Fibroblast of villous mesenchyme (primary cell): ENCODE measurements around the gene TCF7L2. TPM values are rescaled to one million over a fixed set of nuclear protein-coding genes. Genes with fewer than 3 reads are reported as not detected.
A peak's percentile ranks its signal among the peaks of the same experiment; 100 is the strongest.

Experiments
- DNase-seq: peaks from one replicate; pipeline ENCODE4 v3.0.0-alpha.2; 2010; ENCODE audit warnings: low read depth
- H3K4me3 ChIP-seq: 2 replicates; pipeline ENCODE4 v1.5.1; 2011; ENCODE audit warnings: low read depth, mild to moderate bottlenecking, low read length
- CTCF ChIP-seq: IDR thresholded peaks from 2 replicates; pipeline ENCODE4 v1.5.1; 2012; ENCODE audit warnings: low read depth, mild to moderate bottlenecking, low read length; ENCODE audit not compliant: insufficient read depth
- total RNA-seq: library from RNA; depleted of rRNA; stranded (reverse); fragments of >200 nt; gene quantifications from 2 replicates; pipeline ENCODE4 v1.2.3, GENCODE V29; 2012

TCF7L2 gene
- total RNA-seq, 1 donor: 12.5 TPM

- DNase-seq: no peak
- no peak overlapping the region for H3K4me3 ChIP-seq
- no peak for TF ChIP-seq CTCF
Observed at GRCh38 chr10:113180401-113181154, 230.5 kb downstream of the TCF7L2 start.

GRCh38 chr10:113182154-113182553, 232.1 kb downstream of the TCF7L2 start:
- no peak for TF ChIP-seq CTCF
- no peak for DNase-seq
- no peak overlapping the region for H3K4me3 ChIP-seq

- no peak for DNase-seq
- no peak overlapping the region for H3K4me3 ChIP-seq
- no peak for TF ChIP-seq CTCF
Observed at GRCh38 chr10:113183573-113183972, 233.5 kb downstream of the TCF7L2 start.

GRCh38 chr10:113187063-113187777, 237.2 kb downstream of the TCF7L2 start:
- TF ChIP-seq CTCF: no peak
- H3K4me3 ChIP-seq: no peak overlapping the region
- DNase-seq: peak; percentile 36

- H3K4me3 ChIP-seq: no peak overlapping the region
- DNase-seq: peak; percentile 16
- TF ChIP-seq CTCF: no peak
Observed at GRCh38 chr10:113199459-113199858, 249.4 kb downstream of the TCF7L2 start.

GRCh38 chr10:113202011-113202410, 252.0 kb downstream of the TCF7L2 start:
- TF ChIP-seq CTCF: no peak
- H3K4me3 ChIP-seq: no peak overlapping the region
- DNase-seq: no peak

- no peak overlapping the region for H3K4me3 ChIP-seq
- TF ChIP-seq CTCF: no peak
- DNase-seq: no peak
Observed at GRCh38 chr10:113207924-113208323, 257.9 kb downstream of the TCF7L2 start.
